Astrocyte of the cerebellum (primary cell): ENCODE measurements around the gene PHF21B.

ENCODE experiments used
- DNase-seq: peaks from one replicate; pipeline ENCODE4 v3.0.0-alpha.2; 2011; ENCODE audit warnings: low read depth
- H3K4me3 ChIP-seq: 2 replicates; pipeline ENCODE4 v1.5.1; 2011; ENCODE audit warnings: mild to moderate bottlenecking, low read depth, low read length, moderate library complexity
- CTCF ChIP-seq: IDR thresholded peaks from 2 replicates; pipeline ENCODE4 v1.5.1; 2012; ENCODE audit warnings: low read length, low read depth, moderate library complexity, mild to moderate bottlenecking; ENCODE audit errors: missing control alignments
- in situ Hi-C: cut with HindIII; loops from 2 replicates; pipeline ENCODE4 v1.10.0; 2017; ENCODE audit warnings: low sequenced_read_pairs

Gene PHF21B

GRCh38 chr22:44956840-44957767, 52.7 kb downstream of the PHF21B start:
- in situ Hi-C loops = no loop called here
- H3K4me3 ChIP-seq = no peak overlapping the region
- TF ChIP-seq CTCF = peak; percentile 48
- no peak for DNase-seq

- DNase-seq = no peak
- no peak overlapping the region for H3K4me3 ChIP-seq
- in situ Hi-C loops = no loop called here
- no peak for TF ChIP-seq CTCF
These were observed 54.7 kb downstream of the PHF21B start for GRCh38 chr22:44955102-44955501.

- in situ Hi-C loops = no loop called here
These were observed 55.7 kb downstream of the PHF21B start for GRCh38 chr22:44954149-44954548.

GRCh38 chr22:44952863-44953746, 56.7 kb downstream of the PHF21B start:
- in situ Hi-C loops = no loop called here
- H3K4me3 ChIP-seq = no peak overlapping the region
- no peak for DNase-seq
- no peak for TF ChIP-seq CTCF

More at GRCh38 chr22:44954149-44954548, 55.7 kb downstream of the PHF21B start:
- TF ChIP-seq CTCF = no peak
- H3K4me3 ChIP-seq = no peak overlapping the region
- no peak for DNase-seq

GRCh38 chr22:44951510-44951816, 58.3 kb downstream of the PHF21B start:
- no peak overlapping the region for H3K4me3 ChIP-seq
- TF ChIP-seq CTCF = no peak
- DNase-seq = no peak
- in situ Hi-C loops = no loop called here

- no peak overlapping the region for H3K4me3 ChIP-seq
- in situ Hi-C loops = no loop called here
- DNase-seq = no peak
- TF ChIP-seq CTCF = no peak
These were observed 58.8 kb downstream of the PHF21B start for GRCh38 chr22:44950806-44951509.
